HEK293T (cell line): ENCODE data around the gene WDR36.

Experiments
- BHLHE40 ChIP-seq: fragments of 450-650 bp; IDR thresholded peaks from 2 replicates; pipeline ENCODE4 v1.6.1; 2016; ENCODE audit warnings: mild to moderate bottlenecking, moderate library complexity, borderline replicate concordance
- FOXA1 ChIP-seq: fragments of 450-650 bp; IDR thresholded peaks from 2 replicates; pipeline ENCODE4 v1.6.1; 2016; ENCODE audit warnings: mild to moderate bottlenecking
- FOXK2 ChIP-seq: fragments of 450-650 bp; IDR thresholded peaks from 2 replicates; pipeline ENCODE4 v1.6.1; 2016; ENCODE audit warnings: mild to moderate bottlenecking
- FOXM1 ChIP-seq: fragments of 450-650 bp; IDR thresholded peaks from 2 replicates; pipeline ENCODE4 v1.6.1; 2017; ENCODE audit warnings: mild to moderate bottlenecking, borderline replicate concordance
- PKNOX1 ChIP-seq: fragments of 450-650 bp; IDR thresholded peaks from 2 replicates; pipeline ENCODE4 v1.6.1; 2016
- SP1 ChIP-seq: fragments of 450-650 bp; IDR thresholded peaks from 2 replicates; pipeline ENCODE4 v1.6.1; 2017
- TARDBP ChIP-seq: fragments of 450-650 bp; IDR thresholded peaks from 2 replicates; pipeline ENCODE4 v1.6.1; 2016

- no peak for TF ChIP-seq PKNOX1
- TF ChIP-seq SP1: no peak
- TF ChIP-seq BHLHE40: no peak
- TF ChIP-seq TARDBP: no peak
- TF ChIP-seq FOXA1: no peak
- TF ChIP-seq FOXK2: no peak
- TF ChIP-seq FOXM1: no peak
Observed at GRCh38 chr5:111074244-111074643, 17.9 kb upstream of the WDR36 start.
